HG03342 (cell line): ENCODE results near the gene RGS4.

Source experiments
- ATAC-seq: cut with Tn5 transposase; IDR thresholded peaks from one replicate; pipeline ENCODE4 v1.9.1; 2021; ENCODE audit warnings: mild to moderate bottlenecking, moderate library complexity; ENCODE audit not compliant: unreplicated experiment

Gene RGS4

DNA sequence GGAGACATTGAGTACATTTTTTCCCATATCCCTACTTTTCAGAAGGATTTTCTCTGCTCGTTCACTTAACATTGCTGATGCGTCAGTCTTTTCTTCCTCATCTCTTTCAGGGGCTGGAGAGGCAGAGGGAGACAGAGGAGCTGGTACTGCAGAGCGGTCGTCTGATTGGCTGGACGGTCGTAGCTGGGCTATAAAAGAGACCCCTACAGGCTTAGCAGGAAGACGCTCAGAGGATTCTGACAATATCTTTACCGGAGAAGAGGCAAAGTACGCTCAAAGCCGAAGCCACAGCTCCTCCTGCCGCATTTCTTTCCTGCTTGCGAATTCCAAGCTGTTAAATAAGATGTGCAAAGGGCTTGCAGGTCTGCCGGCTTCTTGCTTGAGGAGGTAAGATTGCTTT is at the start of gene RGS4:
Gene RGS4 (plus strand): TSS at position 220 of the 400 bp plus-strand sequence. CDS start 124 bp downstream, at position 344.
- no peak for ATAC-seq

DNA sequence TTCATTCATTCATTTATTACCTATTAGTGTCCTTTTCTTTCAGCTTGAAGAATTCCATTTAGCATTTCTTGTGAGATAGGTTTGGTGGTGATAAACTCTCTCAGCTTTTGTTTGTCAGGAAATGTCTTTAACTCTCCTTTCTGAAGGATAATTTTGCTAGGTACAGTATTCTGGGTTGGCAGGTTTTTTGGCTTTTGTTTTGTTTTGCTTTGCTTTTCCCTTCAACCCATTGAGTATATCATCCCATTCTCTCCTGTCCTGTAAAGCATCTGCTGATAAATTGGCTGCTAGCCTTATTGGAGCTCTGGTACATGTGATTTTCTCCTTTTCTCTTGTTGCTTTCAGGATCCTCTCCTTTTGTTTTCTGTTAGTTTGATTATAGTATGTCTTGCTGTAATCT is 47.0 kb upstream of the RGS4 start:
- no peak for ATAC-seq

DNA sequence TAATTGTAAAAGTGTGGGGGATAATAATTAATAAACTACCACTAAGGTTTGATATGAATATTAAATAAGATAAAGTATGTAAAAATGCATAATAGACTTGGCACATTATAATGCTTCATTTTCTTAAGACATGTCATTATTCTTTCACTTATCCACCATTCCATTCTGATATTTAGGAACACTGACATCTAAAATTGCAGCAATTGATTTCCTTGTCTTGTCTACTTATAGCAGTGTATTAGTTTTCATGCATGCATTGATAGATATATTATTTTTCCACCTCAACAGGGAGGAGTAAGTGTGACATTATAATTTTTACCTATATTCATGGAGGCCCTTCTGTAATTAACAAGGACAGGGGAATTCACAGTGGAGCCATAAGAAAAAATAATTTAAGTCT is 41.6 kb upstream of the RGS4 start:
- no peak for ATAC-seq

DNA sequence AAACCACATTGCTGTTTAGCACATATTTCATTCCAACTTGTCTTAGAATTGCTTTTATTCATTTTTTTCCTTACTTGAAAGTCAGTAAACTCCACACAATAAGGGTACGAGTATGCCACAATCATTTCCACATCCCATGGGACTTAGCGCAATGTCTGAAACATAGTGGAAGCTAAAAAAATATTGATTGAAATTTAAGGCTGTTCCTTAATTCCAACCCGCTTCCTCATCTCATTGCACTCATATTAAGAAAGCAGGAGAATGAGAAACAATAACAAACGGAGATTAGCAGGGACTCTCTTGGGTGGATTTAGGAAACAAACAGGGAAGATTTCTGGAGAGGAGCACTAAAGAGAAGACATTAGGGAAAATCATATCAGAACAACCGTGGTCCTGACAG is 39.3 kb upstream of the RGS4 start:
- ATAC-seq = no peak

DNA sequence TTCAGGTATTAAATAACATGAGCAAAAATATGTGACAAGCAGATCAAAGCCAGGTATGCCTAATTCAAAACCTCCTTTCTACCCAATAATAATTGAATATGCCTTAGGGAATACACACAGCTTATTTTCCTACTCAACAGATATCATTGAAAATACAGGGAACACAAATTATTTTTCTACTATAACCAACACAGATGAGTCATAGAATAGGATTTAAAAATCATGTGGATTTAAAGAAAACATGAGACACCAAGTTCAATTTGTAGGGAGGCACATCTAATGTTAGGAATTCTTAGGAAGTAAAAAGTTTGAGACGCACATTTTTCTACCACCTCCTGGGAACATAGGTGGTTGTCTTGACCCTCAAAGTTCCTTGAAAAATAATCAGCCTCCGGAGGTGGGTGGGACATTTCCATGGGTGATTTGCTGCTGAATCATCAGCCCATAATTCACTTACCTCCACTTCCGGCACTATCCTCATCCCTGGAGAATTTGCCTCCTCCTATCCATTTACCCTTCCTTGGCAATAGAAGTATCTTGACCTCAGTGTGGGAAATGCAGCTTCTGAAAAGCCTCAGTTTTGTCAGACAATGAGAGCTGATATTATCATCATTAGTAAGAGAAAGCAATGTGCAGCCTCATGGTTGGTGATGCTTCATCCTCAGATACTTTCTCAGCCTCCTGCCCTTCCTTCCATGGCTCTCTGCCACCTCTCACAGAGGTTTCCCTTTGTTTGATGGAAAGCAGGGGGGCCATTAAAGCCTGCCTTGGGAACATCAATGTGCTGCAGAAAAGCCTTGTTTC is 33.5 kb upstream of the RGS4 start:
- no peak for ATAC-seq

DNA sequence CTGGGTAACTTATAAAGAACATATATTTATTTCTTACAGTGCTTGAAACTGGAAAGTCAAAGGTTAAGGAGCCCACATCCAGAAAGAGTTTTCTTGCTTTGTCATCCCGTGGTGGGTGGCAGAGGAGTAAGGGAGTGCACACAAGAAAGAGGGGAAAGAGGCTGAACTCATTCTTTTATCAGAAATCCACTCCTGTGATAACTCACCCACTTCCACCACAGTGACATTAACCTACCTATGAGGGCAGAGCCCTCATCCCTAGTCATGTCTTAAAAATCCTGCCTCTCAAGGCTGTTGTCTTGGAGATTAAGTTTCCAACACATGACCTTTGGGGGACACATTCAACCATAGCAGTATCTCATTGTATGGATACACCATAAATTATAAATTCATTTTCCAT is 32.5 kb upstream of the RGS4 start:
- ATAC-seq = no peak

DNA sequence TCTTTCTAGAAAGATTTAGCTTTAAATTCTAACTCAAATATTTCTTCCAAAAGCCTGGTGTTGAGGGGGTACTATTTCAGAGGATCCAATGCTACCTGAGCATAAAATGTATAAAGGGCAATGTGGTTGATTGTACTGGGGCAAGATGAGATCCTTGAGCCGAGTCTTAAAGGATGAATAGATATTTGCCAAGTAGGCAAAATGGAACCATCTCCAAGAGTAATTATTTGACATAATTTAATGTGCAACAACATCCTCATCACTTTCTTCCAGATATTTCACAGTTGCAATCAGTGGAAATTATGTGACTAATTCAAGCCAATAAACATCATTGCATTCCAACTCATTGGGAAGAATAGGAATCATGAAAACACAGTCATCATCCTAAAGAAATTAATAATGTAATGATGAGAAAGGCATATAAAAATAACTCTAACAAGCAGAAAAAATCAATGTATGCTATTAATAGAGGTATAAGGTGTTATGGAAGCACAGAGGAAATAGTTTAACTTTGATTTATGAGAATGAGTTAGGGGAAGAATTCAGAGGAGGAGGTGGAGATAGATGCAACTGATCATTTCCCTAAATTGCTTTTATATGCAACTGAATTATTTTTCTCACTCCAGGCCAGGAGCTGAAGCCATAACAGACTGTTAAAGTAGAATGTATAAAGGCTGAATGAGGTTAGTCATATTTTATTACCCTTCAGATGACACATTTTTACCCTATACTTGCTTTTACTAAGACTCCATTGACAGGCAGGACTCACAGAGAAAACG is 30.0 kb upstream of the RGS4 start:
- ATAC-seq = no peak

DNA sequence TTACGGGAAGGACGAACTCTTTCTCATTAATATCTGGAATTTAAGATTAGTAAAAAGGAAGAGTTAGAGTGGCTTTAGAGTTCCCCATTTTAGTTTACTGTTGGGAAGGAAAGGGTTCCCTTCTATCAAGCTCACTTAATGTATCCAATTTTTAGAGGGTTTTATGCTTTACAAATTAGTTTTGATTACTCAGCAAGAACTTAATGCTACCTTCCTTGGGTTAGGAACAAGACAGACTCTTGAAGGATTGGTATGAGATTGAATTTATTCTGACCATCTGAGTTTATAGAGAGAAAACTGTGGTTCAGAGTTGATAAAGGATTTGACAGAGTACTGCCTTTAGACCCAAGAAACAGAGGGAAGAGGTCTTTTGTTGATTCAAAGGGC is 29.5 kb upstream of the RGS4 start:
- no peak for ATAC-seq

DNA sequence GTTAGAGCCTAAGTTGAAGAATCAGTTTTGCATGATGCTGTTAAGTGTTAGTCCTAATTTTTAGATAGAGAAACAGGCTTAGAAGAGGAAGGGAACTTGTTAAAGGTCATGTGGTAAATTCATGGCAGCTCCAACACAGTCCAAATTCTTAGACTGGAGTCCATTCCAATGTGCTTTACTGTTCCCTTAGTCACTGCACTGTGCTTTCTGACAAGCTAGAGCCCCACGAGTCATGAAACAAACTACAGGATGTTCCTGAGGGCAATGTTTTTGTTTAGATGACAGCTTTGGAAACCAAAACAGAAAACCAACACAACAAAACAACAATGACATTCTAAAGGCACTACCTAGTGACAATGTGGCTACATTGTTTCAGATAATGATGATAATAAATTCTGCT is 23.1 kb upstream of the RGS4 start:
- ATAC-seq = no peak

DNA sequence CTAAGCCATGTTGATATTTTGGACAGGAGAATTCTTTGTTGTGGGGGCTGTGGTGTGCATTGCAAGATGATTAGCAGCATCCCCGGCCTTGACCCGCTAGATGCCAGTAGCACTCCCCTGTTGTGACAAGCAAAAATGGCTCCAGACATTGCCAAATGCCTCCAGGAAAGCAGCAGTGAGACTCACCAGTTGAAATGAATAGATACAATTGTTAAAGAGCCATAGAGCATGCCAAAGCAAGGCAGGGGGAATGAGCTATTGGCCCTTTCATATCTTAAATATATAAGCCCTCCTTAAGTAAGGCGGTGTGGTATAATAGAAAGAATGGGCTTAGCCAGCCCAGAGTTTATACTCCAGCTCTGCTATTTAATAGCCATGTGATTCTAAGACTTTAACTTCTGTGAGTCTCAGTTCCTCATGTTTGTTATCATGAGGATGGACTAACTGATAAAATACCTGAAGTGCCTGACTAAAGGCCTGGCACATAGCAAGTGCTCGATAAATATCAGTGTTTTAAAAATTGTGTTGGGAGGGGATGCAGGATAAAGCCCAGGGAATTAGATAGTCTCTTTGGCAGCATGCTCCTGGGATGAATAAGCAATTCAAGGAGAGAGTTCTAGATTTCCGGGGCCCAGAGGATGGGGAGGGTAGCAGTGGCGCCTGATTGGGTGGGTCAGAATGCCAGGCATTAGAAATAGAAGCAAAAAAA is 21.1 kb upstream of the RGS4 start:
- ATAC-seq = no peak

DNA sequence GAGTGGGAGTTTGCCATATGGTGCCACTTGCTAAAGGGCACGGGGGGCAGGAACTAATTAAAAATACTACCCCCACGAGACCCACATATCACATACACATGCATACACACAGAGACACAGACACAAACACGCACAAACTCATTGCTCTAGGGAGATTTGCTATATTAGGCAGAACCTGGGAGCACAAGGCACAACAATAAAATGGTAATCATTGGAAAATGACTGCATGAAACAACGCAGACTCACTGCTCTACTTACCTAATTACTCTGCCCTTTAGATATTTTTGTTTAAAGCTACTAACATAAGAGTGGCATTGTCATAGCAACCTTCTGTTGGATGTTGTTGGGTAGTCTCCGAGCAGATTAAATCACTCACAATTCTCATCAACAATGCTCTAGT is 20.3 kb upstream of the RGS4 start:
- no peak for ATAC-seq

DNA sequence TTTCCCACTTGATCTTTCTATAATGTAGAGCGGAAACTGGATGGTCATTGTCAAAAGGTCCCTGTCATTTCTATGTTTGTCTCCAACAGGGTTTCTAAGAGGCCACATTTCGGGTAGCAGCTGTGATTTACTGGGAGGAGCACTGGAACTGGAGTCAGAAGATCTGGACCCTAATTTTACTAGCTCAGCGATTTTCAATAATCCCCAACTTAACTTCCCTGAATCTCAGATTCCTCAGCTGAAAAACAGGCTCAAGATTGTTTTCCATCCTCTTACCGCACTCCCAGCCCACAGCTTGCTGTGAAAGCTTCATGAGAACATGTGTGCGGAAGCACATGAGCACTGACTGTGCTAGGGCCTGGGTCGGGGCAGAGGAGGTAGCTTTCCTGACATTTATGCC is 19.9 kb upstream of the RGS4 start:
- no peak for ATAC-seq

DNA sequence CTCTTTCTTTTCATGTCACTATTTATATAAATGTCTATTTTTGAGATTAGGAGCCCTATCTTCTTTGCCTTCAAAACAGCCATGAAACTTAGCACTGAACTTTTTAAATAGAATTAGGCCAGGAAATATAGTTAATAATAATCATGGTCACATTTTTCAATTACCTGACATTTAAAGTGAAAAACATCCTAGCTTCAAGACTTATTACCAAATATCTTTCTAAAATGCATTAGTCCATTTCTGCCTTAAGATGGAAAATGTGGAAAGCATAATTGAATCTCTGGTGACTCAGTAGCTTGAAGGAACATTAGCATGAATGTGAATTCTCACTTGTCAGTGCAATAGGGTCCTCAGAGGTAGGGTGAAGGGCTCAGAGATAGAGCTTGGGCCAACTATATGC is 18.7 kb upstream of the RGS4 start:
- ATAC-seq = no peak

DNA sequence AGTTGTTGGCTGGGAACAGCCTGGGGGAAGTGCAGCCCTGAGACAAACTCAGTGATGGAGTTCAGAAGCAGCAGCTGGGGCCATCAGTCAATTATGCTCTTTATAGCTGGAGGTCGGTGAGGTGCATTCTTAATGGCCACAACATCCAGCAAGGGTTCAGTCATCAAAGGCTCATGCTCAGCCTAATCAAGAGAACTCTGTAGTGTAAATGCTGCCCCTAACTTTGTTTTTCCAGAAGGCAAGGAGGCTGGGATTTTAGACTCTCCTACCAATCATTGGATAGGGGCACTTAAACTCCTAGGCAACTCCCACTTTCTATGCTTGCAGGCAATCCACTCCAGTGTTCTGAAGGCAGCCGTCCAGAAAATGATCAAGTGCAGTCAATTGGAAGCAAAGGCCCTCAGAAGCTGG is 15.0 kb upstream of the RGS4 start:
- ATAC-seq = no peak

DNA sequence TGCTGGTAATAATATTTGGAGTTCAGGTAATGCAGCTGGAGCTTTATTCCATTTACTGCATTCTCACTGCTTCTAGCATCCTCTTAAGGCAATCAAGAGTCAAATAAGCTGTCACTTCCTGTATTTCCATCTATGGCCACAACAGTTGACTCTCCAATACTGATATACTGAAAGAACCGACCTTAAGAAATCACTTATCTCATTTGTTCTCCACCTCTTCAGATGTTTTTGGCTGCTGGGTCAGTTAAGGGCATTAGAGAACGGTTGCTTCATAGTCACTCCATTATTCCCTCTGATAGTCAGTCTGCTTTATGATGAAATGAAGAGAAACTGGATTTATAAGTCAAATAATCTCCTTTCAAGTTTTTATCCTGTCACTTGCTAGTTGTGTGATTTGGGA is 14.2 kb upstream of the RGS4 start:
- ATAC-seq = no peak

DNA sequence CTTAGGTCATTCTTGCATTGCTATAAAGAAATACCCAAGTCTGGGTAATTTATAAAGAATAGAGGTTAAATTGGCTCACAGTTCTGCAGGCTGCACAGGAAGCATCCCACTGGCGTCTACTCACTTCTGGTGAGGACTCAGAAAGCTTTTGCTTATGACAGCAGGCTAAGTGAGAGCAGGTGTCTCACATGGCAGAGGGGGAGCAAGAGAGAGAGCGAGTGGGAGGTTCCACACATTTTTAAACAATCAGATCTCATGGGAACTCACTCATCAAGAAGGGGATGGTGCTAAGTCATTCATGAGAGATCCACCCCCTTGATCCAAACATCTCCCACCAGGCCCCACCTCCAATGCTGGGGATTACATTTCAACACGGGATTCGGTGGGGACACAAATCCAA is 13.6 kb upstream of the RGS4 start:
- ATAC-seq = no peak

DNA sequence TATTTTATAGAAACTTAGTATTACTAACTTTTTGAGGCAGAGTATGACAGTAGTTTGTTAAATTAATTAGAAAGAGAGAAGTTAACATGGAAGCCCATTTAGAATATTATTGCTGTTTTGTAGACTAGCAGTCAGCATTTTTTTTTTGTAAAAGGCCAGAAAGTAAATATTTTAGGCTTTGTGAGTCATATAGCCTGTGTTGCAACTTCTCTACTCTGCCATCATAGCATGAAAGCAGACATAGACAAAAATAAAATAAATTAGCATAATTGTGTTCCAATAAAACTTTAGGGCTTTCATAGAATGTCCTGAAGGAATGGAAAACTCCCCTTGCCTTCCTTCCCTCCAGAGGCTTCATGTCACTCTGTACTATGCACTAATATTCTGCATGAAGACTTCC is 12.3 kb upstream of the RGS4 start:
- no peak for ATAC-seq

DNA sequence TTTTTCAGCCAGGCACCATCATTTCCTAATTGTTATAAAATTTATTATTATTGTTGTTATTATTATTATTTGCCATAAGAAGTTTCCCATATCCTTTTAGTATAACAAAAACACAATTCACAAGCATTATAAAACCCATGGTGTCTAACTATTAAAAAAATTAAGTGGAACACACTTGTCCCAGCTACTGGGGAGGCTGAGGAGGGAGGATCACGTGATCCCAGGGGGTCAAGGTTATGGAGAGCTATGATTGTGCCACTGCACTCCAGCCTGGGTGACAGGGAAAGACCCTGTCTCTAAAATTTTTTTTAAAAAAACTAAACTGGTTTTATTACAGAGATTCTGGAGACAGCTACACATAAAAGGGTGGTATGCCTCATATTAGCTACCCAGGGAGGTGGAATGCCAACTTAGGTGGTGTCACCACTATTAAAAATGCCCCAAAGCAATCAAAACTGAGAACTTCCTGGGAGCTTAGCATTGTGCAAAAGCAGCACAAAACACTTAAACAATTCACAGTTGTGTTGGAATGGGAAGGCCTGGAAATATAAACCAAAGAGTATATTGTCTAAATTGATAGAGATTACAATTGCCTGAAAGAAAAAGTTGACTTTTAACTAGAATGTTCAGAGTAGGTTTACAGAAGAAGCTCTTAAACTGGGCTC is 8.7 kb upstream of the RGS4 start:
- no peak for ATAC-seq

DNA sequence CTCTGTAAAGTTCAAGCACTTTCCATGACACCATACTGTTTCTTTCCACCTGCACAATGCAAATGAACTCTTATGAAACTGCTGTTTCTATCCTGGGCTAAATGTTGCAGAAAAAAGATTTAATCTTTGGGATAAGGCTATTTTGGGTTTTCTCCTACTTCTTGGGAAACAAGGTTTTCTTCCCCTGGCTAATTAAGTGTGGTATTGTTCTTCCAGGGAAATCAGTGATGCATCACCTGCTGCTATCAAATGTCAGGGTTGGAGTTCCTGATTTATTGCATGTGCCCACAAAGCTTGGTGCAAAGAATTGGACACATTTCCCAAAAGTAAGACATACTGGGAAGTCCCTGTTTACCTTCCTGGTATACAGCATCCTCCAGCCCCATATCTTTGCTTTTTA is 6.0 kb upstream of the RGS4 start:
- ATAC-seq = no peak

DNA sequence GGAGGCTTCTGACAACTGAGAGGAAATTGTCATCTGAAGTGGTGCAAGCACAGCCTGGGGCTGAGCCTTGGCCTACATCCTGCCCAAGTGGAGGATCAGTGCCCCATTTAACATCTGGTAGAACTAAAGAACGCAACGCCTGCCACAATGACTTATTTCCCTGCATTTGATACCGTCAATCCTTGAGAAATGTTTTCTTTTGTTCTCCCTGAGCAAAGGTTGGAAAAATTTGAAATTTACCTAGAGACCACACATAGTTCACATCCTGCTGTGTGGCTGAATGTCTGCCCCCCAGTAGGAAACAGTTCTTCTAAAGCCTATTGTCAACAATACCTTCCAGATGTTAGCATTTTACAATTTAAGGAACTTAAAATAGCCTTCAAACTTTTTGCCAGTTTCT is 5.6 kb upstream of the RGS4 start:
- ATAC-seq = no peak

DNA sequence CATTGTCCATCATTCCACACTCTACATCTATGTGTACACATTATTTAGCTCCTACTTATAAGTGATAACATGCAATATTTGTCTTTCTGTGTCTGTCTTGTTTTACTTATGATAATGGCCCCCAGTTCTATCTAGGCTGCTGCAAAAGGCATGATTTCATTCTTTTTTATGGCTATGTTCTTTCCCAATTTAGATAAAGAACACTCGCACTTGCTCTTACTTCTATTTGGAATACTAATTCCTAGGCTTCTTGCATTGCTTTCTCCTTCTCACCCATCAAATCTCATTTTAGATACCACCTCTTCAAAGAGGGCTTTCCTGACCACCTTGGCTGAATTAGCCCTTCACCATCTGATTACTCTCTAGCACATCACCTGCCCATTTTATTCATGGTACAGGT is 3.0 kb upstream of the RGS4 start:
- ATAC-seq = no peak
